Frontal cortex (tissue), 4 donors: Measurements from ENCODE around the gene SHOC1. TPM values are rescaled to one million over a fixed set of nuclear protein-coding genes. Genes with fewer than 3 reads are reported as not detected.
A peak's percentile ranks its signal among the peaks of the same experiment; 100 is the strongest.
"Not testable (repeated sequence)": the region's sequence is repeated elsewhere in the genome, so short reads cannot be mapped to it uniquely, and the experiment has no call there.

ENCODE experiments used
- DNase-seq, 2 donors: peaks; one replicate each; pipeline ENCODE4 v3.0.0; 2012; ENCODE audit warnings: low spot score in 2 of 2
- FAIRE-seq: peaks from 2 replicates; lab custom pipeline; 2012; peaks lifted over from hg19 to GRCh38; lab: Jason Lieb, UNC
- total RNA-seq: library from RNA; depleted of rRNA; stranded (reverse); fragments of >200 nt; gene quantifications from one replicate; pipeline ENCODE4 v1.2.3, GENCODE V29; 2014
- donor health status: control.
- donor health status: control.
- donor health status: control.

Gene SHOC1
- total RNA-seq, 1 donor from 2014 or later = not detected

DNA sequence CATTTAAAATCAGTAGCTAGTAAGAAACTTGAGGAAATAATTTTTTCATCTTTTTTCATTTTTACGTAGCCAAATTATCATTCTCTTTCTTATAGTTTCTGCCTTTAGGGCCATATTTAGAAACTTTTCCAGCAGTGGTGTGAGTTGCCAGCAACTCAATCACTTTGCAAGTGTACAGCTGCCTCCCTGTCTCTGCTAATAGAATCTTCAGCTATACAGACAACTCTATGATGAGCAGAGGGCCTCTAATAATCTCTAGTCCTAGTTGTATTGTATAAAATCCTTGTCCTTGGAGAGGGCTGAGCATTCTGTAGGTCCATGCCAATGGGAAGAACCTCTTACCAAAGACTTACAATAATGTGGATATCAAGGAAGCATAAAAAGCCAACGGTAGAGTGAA lies 11.5 kb upstream of the SHOC1 start:
- DNase-seq = no peak
- no peak for FAIRE-seq

DNA sequence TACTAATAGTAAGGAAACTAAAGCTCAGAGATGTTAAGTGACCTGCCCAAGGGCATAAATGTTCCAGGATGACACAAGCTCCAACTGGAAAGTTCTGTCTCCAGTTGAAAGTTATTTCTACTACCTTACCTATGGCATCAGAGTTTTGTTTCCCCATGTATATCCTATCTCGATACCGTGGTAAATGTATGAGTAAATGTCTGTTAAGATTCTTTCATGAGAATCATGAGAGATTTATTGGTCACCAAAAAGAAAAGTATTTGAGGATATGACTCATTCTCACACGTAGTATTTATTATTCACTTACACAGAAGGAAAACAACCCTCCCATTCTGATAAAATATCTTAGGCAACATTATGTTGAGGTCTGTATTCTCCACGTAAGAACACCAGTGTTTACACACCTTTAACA lies 11.1 kb upstream of the SHOC1 start:
- FAIRE-seq = no peak
- no peak for DNase-seq

DNA sequence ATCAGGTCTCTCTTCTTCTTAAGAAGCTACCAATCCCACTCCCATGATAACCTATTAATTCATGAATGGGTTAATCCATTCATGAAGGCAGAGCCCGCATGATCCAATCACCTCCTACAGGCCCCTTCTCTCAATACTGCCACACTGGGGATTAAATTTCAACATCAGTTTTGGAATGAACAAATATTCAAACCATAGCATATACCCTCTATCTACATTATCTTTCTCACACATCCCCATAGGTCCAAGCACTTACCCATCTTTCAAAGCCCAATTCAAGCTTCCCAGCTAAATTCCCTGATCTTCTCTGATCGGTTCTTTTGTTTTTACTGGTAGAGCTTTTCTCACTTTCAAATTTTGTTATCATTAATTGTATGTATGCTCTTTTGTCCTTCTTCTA lies 10.5 kb upstream of the SHOC1 start:
- no peak for FAIRE-seq

GRCh38 chr9:111804636-111805035 lies 9.9 kb upstream of the SHOC1 start:
- DNase-seq = no peak
- FAIRE-seq = no peak

More for the DNA sequence above, 10.5 kb upstream of the SHOC1 start:
- DNase-seq = no peak

DNA sequence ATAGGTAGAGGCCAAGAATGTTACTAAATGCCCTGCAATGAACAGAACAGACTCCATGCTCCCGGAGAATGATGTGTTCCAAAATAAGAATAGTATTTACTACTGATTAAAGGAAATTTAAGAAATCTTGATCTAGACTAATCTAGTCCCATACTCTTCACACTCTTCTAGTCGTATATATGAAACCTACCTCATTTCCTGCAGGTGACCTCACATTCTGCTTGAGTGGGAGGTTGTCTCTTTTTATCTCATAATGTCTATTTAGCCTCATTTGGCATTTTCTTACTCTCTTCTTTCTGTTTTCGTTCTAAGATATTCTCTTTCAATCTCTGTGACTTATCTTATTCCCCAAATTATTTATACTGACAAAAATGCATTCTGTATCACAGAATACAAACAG lies 9.2 kb upstream of the SHOC1 start:
- FAIRE-seq (no peak), DNase-seq (no peak)

DNA sequence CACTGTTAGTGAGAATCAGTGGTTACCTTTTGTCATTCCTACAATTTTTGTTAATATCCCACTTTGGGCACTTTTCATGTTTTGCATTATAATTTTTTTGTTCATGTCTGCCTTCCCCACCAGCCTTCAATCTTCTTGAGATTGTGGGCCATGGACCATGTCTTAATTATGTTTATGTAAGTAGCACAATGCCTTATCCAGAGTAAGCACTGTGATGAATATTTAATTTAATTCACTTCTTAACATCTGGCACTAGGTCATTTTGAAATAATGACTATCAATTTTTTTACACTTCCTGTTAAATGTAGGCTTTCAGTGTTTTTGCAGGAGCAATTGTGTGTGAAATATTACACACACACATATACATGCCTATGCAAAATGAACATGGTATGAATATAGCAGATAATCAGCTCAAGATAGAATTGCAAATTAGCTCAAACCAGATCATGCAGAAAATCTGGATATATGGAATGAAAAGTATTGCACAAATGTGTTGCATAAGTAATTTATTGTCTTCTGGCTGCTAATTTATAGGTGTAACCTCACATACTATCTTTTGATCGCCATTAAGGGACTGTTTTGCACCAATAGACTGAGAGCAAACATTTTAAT lies 5.3 kb upstream of the SHOC1 start:
- FAIRE-seq = no peak
- DNase-seq = no peak

GRCh38 chr9:111799506-111799905 lies 4.8 kb upstream of the SHOC1 start:
- DNase-seq (no peak), FAIRE-seq (no peak)

DNA sequence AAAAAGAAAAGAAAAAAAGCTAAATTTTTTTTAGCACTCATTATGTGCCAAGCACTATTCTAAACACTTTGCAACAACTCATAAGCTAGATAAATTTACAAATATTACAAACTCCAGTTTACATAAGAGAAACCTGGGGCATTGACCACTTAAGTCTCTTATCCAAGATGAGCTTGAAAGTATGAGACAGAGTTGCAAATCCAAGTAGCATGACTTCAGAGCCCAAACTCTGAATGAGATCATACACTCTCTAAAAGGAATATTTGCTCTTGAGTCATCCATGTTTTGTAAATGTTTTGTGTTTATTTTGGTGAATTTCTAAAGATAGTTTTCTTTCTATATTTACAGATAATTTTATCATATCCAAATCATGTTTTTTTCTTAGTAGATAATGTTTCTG lies 4.0 kb upstream of the SHOC1 start:
- FAIRE-seq = no peak
- no peak for DNase-seq

- FAIRE-seq (no peak), DNase-seq (no peak)
These were observed 761 bp upstream of the SHOC1 start for GRCh38 chr9:111795557-111795839.

- FAIRE-seq, DNase-seq: not testable (repeated sequence)
These were observed 2.9 kb downstream of the SHOC1 start for GRCh38 chr9:111791821-111792220.

DNA sequence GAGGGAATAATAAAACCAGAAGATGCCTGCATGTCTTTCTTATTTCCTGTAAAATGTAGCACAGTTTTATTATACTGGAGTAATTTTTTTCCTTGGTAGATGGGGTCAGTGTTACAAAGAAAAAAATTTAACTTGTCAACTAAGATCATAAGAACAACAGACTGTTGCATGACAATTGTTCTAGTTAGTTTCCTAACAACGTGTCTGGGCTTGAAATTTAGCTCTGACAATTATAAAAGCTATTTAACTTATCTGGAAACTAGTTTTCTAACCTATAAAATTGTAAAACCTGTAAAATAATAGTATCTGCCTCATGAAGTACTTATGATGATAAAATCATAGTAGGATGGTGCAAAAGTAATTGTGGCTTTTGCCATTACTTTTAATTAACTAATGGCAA lies 4.9 kb downstream of the SHOC1 start:
- FAIRE-seq (no peak), DNase-seq (no peak)

DNA sequence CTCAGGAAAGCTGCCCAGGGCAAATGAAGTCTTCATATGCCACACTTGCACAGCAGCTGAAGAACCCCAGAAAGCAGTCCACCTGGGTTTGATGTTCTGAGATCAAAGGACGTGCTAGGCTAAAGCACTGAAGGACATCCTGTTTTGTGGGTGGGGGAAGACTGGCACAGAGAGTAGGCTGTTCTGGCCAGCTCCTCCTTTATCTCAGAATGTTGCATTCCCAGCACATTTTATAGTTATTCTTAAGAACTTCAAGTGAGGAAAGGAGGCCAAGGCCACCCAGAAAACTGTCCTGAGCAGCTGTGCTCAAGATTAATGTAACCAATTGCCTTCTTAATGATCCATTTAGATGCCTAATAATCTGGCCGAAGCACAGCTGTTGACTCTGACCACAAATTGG lies 10.9 kb downstream of the SHOC1 start:
- DNase-seq (no peak), FAIRE-seq (no peak)

DNA sequence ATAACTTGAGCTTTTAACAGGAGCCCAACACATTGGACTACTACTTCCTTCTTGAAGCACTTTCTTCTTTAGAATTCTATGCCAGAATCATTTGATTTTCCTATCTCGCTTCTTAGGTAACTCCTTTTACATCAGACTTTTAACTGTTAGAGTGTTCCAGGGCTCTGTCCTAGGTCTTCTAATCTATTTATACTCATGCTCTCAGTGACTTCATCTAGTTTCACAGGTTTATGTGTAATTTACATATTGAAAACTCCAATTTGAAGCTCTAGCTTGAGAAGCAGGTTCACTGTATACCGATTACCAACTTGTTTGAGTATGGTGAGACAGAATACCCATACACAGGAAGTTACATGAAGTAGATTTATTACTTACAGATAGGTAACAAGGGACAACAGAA lies 11.3 kb downstream of the SHOC1 start:
- FAIRE-seq = no peak

GRCh38 chr9:111766066-111766465 lies 28.7 kb downstream of the SHOC1 start:
- FAIRE-seq (no peak), DNase-seq (no peak)

More for the DNA sequence above, 11.3 kb downstream of the SHOC1 start:
- DNase-seq = no peak

DNA sequence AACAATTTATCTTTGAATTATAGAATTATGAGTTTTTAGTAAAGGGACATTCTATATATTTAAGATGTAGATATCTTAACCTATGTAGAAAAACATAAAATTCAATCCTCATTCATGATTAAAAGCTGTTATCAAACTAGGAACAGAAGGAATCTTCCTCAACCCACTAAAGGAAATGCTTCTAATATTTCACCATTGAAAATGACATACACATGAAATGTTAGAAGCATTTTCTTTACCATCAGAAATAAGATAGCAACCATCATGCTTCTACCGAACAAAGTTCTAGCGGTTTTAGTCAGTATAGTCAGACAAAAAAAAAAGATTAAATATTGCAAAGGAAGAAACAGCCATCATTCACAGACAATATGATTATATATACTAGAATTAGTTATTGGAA lies 32.2 kb downstream of the SHOC1 start:
- DNase-seq (no peak), FAIRE-seq (peak; percentile 42)

DNA sequence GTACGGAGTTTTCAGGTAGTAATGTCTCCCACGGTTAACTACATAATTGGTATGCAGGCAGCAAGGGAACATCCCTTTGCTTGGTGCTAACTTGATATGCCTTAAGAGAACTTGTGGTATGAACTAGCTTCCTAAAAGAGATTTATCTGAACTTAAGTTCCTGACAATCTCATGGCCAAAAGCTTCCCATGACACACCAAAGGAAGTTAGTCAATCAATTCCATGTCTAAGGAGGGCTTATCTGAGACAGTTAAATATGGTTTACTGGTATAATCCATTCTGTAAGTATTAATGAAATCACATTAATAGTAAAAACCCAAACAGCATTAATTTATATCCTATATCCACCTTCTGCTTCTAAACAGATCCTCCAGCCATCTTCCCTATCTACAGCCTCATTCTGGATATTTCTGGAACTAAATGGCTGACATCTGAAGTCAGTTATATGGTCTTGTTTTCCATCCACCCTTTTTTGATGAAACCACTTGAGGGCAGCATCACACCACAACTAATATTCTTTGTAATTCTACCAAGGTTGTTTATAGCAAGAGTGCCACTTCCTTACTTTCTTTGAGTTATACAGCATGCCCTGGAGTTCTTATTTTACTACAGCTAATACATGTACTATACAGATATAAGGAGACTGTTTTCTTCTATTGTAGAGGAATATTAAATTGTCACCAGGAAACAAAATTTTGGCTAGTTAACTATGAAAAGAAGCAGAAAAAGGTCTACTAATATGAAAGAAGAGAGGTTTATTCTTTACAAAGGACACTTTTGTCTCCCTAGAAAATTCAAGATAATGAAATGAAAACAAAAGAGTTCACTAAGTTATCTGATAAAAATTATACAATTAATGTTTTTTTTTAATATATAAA lies 34.7 kb downstream of the SHOC1 start:
- DNase-seq = peak; percentile 5 to 29
- FAIRE-seq = peak; percentile 96

GRCh38 chr9:111754800-111755199 lies 39.9 kb downstream of the SHOC1 start:
- no peak for DNase-seq
- FAIRE-seq = no peak

- DNase-seq (no peak), FAIRE-seq (no peak)
These were observed 42.3 kb downstream of the SHOC1 start for GRCh38 chr9:111752455-111752854.
